HCT116 (cell line): ENCODE data around the gene UMOD.

Experiments used
- EZH2 ChIP-seq: fragments of 200-600 bp; sonication (generic); IDR thresholded peaks from 2 replicates; pipeline ENCODE4 v1.6.1; 2017; ENCODE audit warnings: antibody characterized with exemption, mixed run types
- FOSL1 ChIP-seq: IDR thresholded peaks from 2 replicates; pipeline ENCODE4 v1.6.1; 2012; ENCODE audit warnings: low read depth
- POLR2A ChIP-seq: IDR thresholded peaks from 2 replicates; pipeline ENCODE4 v1.7.0; 2011; ENCODE audit warnings: borderline replicate concordance; ENCODE audit not compliant: insufficient read depth, insufficient read length; ENCODE audit errors: extremely low read depth
- POLR2AphosphoS5 ChIP-seq: IDR thresholded peaks from 2 replicates; pipeline ENCODE4 v1.6.1; 2011; ENCODE audit warnings: mild to moderate bottlenecking, low read depth, low read length, moderate library complexity
- SIN3A ChIP-seq: IDR thresholded peaks from 2 replicates; pipeline ENCODE4 v1.6.1; 2012; ENCODE audit warnings: low read depth
- TCF7L2 ChIP-seq: IDR thresholded peaks from 2 replicates; pipeline ENCODE4 v1.7.0; 2011; ENCODE audit warnings: borderline replicate concordance, inconsistent platforms; ENCODE audit not compliant: insufficient read depth, insufficient read length; ENCODE audit errors: extremely low read depth
- ZFX ChIP-seq: fragments of 450-650 bp; IDR thresholded peaks from 2 replicates; pipeline ENCODE4 v1.6.1; 2017
- ZNF274 ChIP-seq: fragments of 200-500 bp; sonication (Bioruptor generic); IDR thresholded peaks from 2 replicates; pipeline ENCODE4 v1.6.1; 2014; ENCODE audit warnings: mild to moderate bottlenecking, low read depth, low read length, inconsistent platforms
- TF ChIP-seq, protein P1 (sequence below), 3 experiments: fragments of 200-600 bp in 1 of 3; sonication (generic) in 1 of 3; IDR thresholded peaks in 2 of 3; conservative IDR thresholded peaks in 1 of 3; 2 replicates each; pipeline ENCODE4 v1.5.1; 2012 to 2017; ENCODE audit warnings: low read depth in 2 of 3, low read length in 2 of 3, antibody characterized with exemption in 1 of 3, borderline replicate concordance in 1 of 3, control low read depth in 1 of 3, mild to moderate bottlenecking in 1 of 3, mixed read lengths in 1 of 3, mixed run types in 1 of 3, moderate library complexity in 1 of 3; ENCODE audit not compliant: insufficient read depth in 1 of 3
- TF ChIP-seq, protein P2 (sequence below): IDR thresholded peaks from 2 replicates; pipeline ENCODE4 v1.6.1; 2012
- TF ChIP-seq, protein P3 (sequence below): IDR thresholded peaks from 2 replicates; pipeline ENCODE4 v1.6.1; 2011; ENCODE audit warnings: mild to moderate bottlenecking, low read length, moderate library complexity; ENCODE audit not compliant: insufficient replicate concordance; ENCODE audit errors: extremely low read depth

- TF ChIP-seq, protein P1, sequence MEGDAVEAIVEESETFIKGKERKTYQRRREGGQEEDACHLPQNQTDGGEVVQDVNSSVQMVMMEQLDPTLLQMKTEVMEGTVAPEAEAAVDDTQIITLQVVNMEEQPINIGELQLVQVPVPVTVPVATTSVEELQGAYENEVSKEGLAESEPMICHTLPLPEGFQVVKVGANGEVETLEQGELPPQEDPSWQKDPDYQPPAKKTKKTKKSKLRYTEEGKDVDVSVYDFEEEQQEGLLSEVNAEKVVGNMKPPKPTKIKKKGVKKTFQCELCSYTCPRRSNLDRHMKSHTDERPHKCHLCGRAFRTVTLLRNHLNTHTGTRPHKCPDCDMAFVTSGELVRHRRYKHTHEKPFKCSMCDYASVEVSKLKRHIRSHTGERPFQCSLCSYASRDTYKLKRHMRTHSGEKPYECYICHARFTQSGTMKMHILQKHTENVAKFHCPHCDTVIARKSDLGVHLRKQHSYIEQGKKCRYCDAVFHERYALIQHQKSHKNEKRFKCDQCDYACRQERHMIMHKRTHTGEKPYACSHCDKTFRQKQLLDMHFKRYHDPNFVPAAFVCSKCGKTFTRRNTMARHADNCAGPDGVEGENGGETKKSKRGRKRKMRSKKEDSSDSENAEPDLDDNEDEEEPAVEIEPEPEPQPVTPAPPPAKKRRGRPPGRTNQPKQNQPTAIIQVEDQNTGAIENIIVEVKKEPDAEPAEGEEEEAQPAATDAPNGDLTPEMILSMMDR (IDR thresholded peaks at IDR 0.05 in 2 of 3, conservative IDR thresholded peaks at IDR 0.05 in 1 of 3; ENCODE audit: borderline replicate concordance in 1 of 3, insufficient read depth in 1 of 3, low read depth in 2 of 3, low read length in 2 of 3): no peak
- TF ChIP-seq ZNF274 (no peak), POLR2A (no peak), ZFX (no peak), POLR2AphosphoS5 (no peak), SIN3A (no peak), EZH2 (no peak), TCF7L2 (no peak), FOSL1 (no peak)
- TF ChIP-seq, protein P2, sequence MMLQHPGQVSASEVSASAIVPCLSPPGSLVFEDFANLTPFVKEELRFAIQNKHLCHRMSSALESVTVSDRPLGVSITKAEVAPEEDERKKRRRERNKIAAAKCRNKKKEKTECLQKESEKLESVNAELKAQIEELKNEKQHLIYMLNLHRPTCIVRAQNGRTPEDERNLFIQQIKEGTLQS: no peak
- TF ChIP-seq, protein P3, sequence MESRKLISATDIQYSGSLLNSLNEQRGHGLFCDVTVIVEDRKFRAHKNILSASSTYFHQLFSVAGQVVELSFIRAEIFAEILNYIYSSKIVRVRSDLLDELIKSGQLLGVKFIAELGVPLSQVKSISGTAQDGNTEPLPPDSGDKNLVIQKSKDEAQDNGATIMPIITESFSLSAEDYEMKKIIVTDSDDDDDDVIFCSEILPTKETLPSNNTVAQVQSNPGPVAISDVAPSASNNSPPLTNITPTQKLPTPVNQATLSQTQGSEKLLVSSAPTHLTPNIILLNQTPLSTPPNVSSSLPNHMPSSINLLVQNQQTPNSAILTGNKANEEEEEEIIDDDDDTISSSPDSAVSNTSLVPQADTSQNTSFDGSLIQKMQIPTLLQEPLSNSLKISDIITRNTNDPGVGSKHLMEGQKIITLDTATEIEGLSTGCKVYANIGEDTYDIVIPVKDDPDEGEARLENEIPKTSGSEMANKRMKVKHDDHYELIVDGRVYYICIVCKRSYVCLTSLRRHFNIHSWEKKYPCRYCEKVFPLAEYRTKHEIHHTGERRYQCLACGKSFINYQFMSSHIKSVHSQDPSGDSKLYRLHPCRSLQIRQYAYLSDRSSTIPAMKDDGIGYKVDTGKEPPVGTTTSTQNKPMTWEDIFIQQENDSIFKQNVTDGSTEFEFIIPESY: no peak
Observed at GRCh38 chr16:20306401-20306800, 46.1 kb downstream of the UMOD start.
